GM12878 (cell line): ENCODE data around the gene MAGI2.

Experiments
- E2F8 ChIP-seq: fragments of 450-650 bp; IDR thresholded peaks from 2 replicates; pipeline ENCODE4 v1.6.1; 2018; ENCODE audit warnings: mild to moderate bottlenecking, low read depth, moderate library complexity; ENCODE audit not compliant: partially characterized antibody
- NFYA ChIP-seq: IDR thresholded peaks from 2 replicates; pipeline ENCODE4 v1.6.1; 2011; ENCODE audit warnings: low read depth, mild to moderate bottlenecking, low read length, improper control_type of control experiment, borderline replicate concordance

GRCh38 chr7:79286181-79286580, 167.3 kb downstream of the MAGI2 start:
- TF ChIP-seq E2F8, result no peak
- TF ChIP-seq NFYA, result no peak
